Karpas-422 (cell line): ENCODE results near the gene ARHGAP10. TPM values are rescaled to one million over a fixed set of nuclear protein-coding genes. Genes with fewer than 3 reads are reported as not detected.

Source experiments
- DNase-seq: peaks from one replicate; pipeline ENCODE4 v3.0.0-alpha.2; 2015
- H2AFZ ChIP-seq: fragments of 200-600 bp; sonication (generic); 2 replicates; pipeline ENCODE4 v1.6.1; 2014; ENCODE audit warnings: antibody characterized with exemption, low read length, mixed read lengths
- H3K27ac ChIP-seq: fragments of 200-600 bp; sonication (generic); 2 replicates; pipeline ENCODE4 v1.5.1; 2014; ENCODE audit warnings: mild to moderate bottlenecking, low read length, moderate library complexity
- H3K27me3 ChIP-seq: fragments of 200-600 bp; sonication (generic); 2 replicates; pipeline ENCODE4 v1.6.1; 2014; ENCODE audit warnings: low read length, mixed read lengths
- H3K36me3 ChIP-seq: fragments of 200-600 bp; sonication (generic); 2 replicates; pipeline ENCODE4 v1.6.1; 2014; ENCODE audit warnings: low read length, mixed read lengths; ENCODE audit not compliant: insufficient read depth
- H3K4me1 ChIP-seq: fragments of 200-600 bp; sonication (generic); 2 replicates; pipeline ENCODE4 v1.6.1; 2014; ENCODE audit warnings: mild to moderate bottlenecking, low read length, mixed read lengths
- H3K4me2 ChIP-seq: fragments of 200-600 bp; sonication (generic); 2 replicates; pipeline ENCODE4 v1.6.1; 2014; ENCODE audit warnings: low read length, low read depth, mild to moderate bottlenecking; ENCODE audit not compliant: poor library complexity, severe bottlenecking
- H3K4me3 ChIP-seq: fragments of 200-600 bp; sonication (generic); 2 replicates; pipeline ENCODE4 v1.5.1; 2014; ENCODE audit warnings: mild to moderate bottlenecking, antibody characterized with exemption, low read length, mixed read lengths
- H3K79me2 ChIP-seq: fragments of 200-600 bp; sonication (generic); 2 replicates; pipeline ENCODE4 v1.6.1; 2014; ENCODE audit warnings: mild to moderate bottlenecking, low read length, mixed read lengths
- H3K9ac ChIP-seq: fragments of 200-600 bp; sonication (generic); 2 replicates; pipeline ENCODE4 v1.6.0; 2014; ENCODE audit warnings: low read length
- H3K9me2 ChIP-seq: fragments of 200-600 bp; sonication (generic), shearing (Covaris generic); replicated peaks from 2 replicates; pipeline ENCODE4 v1.6.0; 2014; ENCODE audit warnings: mild to moderate bottlenecking, low read length, moderate library complexity; ENCODE audit not compliant: insufficient read depth
- H3K9me3 ChIP-seq: fragments of 300-700, 200-600 bp; sonication (generic); 2 replicates; pipeline ENCODE4 v1.6.1; 2014; ENCODE audit warnings: low read length, mixed read lengths
- H4K20me1 ChIP-seq: fragments of 200-600 bp; sonication (generic); 2 replicates; pipeline ENCODE4 v1.6.1; 2014; ENCODE audit warnings: mild to moderate bottlenecking, antibody characterized with exemption, low read length, low read depth; ENCODE audit not compliant: insufficient read depth
- total RNA-seq: library from RNA; depleted of rRNA; stranded (reverse); fragments of >200 nt; shearing (Covaris generic); gene quantifications from 2 replicates; pipeline ENCODE4 v1.2.3, GENCODE V29; 2014; ENCODE audit warnings: low replicate concordance

The ARHGAP10 gene
- total RNA-seq, 1 experiment from 2014 or later = 0.41 TPM

GRCh38 chr4:147755561-147756295, 23.8 kb downstream of the ARHGAP10 start:
- DNase-seq = no peak
- H4K20me1 ChIP-seq = no peaks in the 10 kb centered on the region
- H3K4me3 ChIP-seq = no peak overlapping the region
- H3K9me3 ChIP-seq = no peaks in the 10 kb centered on the region
- no peaks in the 10 kb centered on the region for H3K79me2 ChIP-seq
- no peak overlapping the region for H2AFZ ChIP-seq
- no peaks in the 10 kb centered on the region for H3K36me3 ChIP-seq
- H3K9me2 ChIP-seq = no peaks in the 10 kb centered on the region
- no peak overlapping the region for H3K27ac ChIP-seq
- H3K4me2 ChIP-seq = no peak overlapping the region
- H3K9ac ChIP-seq = no peak overlapping the region
- no peaks in the 10 kb centered on the region; the same call in 1 of the 2 replicates for H3K27me3 ChIP-seq
- H3K4me1 ChIP-seq = no peaks in the 10 kb centered on the region

GRCh38 chr4:147756417-147756816, 24.5 kb downstream of the ARHGAP10 start:
- no peak for DNase-seq
- Histone ChIP-seq H3K79me2 (no peaks in the 10 kb centered on the region), H3K4me2 (no peak overlapping the region), H3K4me1 (no peaks in the 10 kb centered on the region), H2AFZ (no peak overlapping the region), H4K20me1 (no peaks in the 10 kb centered on the region), H3K4me3 (no peak overlapping the region), H3K27me3 (no peaks in the 10 kb centered on the region; the same call in 1 of the 2 replicates), H3K9me3 (no peaks in the 10 kb centered on the region), H3K36me3 (no peaks in the 10 kb centered on the region), H3K9ac (no peak overlapping the region), H3K27ac (no peak overlapping the region), H3K9me2 (no peaks in the 10 kb centered on the region)

GRCh38 chr4:147760176-147760575, 28.3 kb downstream of the ARHGAP10 start:
- H3K4me1 ChIP-seq = no peaks in the 10 kb centered on the region
- H3K27ac ChIP-seq = no peak overlapping the region
- no peaks in the 10 kb centered on the region; the same call in 1 of the 2 replicates for H3K27me3 ChIP-seq
- H3K4me2 ChIP-seq = no peak overlapping the region
- H3K9ac ChIP-seq = no peak overlapping the region
- H3K9me2 ChIP-seq = no peaks in the 10 kb centered on the region
- H4K20me1 ChIP-seq = no peaks in the 10 kb centered on the region
- no peaks in the 10 kb centered on the region for H3K79me2 ChIP-seq
- no peak overlapping the region for H3K4me3 ChIP-seq
- no peaks in the 10 kb centered on the region for H3K9me3 ChIP-seq
- no peak overlapping the region for H2AFZ ChIP-seq
- H3K36me3 ChIP-seq = no peaks in the 10 kb centered on the region
- DNase-seq = no peak

GRCh38 chr4:147760695-147761094, 28.8 kb downstream of the ARHGAP10 start:
- H3K79me2 ChIP-seq = no peaks in the 10 kb centered on the region
- H3K9ac ChIP-seq = no peak overlapping the region
- no peaks in the 10 kb centered on the region for H3K9me2 ChIP-seq
- no peaks in the 10 kb centered on the region for H3K4me1 ChIP-seq
- no peak for DNase-seq
- no peaks in the 10 kb centered on the region for H3K9me3 ChIP-seq
- no peaks in the 10 kb centered on the region for H3K36me3 ChIP-seq
- no peak overlapping the region for H3K4me2 ChIP-seq
- no peaks in the 10 kb centered on the region for H4K20me1 ChIP-seq
- H3K27me3 ChIP-seq = no peaks in the 10 kb centered on the region; the same call in 1 of the 2 replicates
- H2AFZ ChIP-seq = no peak overlapping the region
- H3K27ac ChIP-seq = no peak overlapping the region
- no peak overlapping the region for H3K4me3 ChIP-seq

GRCh38 chr4:147761218-147761883, 29.5 kb downstream of the ARHGAP10 start:
- H2AFZ ChIP-seq = no peak overlapping the region
- H3K36me3 ChIP-seq = no peaks in the 10 kb centered on the region
- no peaks in the 10 kb centered on the region for H3K4me1 ChIP-seq
- no peak overlapping the region for H3K4me3 ChIP-seq
- no peaks in the 10 kb centered on the region for H3K9me2 ChIP-seq
- H3K79me2 ChIP-seq = no peaks in the 10 kb centered on the region
- DNase-seq = no peak
- H3K27ac ChIP-seq = no peak overlapping the region
- H3K4me2 ChIP-seq = no peak overlapping the region
- H3K9me3 ChIP-seq = no peaks in the 10 kb centered on the region
- no peaks in the 10 kb centered on the region for H4K20me1 ChIP-seq
- no peak overlapping the region for H3K9ac ChIP-seq
- H3K27me3 ChIP-seq = no peaks in the 10 kb centered on the region; the same call in 1 of the 2 replicates

GRCh38 chr4:147764337-147764736, 32.4 kb downstream of the ARHGAP10 start:
- Histone ChIP-seq H3K27ac (no peak overlapping the region), H3K36me3 (no peaks in the 10 kb centered on the region), H3K9ac (no peak overlapping the region), H3K79me2 (no peaks in the 10 kb centered on the region), H4K20me1 (no peaks in the 10 kb centered on the region), H3K9me3 (no peaks in the 10 kb centered on the region), H3K27me3 (no peaks in the 10 kb centered on the region; the same call in 1 of the 2 replicates), H2AFZ (no peak overlapping the region), H3K4me1 (no peaks in the 10 kb centered on the region), H3K4me2 (no peak overlapping the region), H3K9me2 (no peaks in the 10 kb centered on the region), H3K4me3 (no peak overlapping the region)
- no peak for DNase-seq

- no peak overlapping the region for H3K4me3 ChIP-seq
- H4K20me1 ChIP-seq = no peaks in the 10 kb centered on the region
- H3K4me2 ChIP-seq = no peak overlapping the region
- H3K79me2 ChIP-seq = no peaks in the 10 kb centered on the region
- no peak overlapping the region for H3K9ac ChIP-seq
- H3K9me2 ChIP-seq = no peaks in the 10 kb centered on the region
- H2AFZ ChIP-seq = no peak overlapping the region
- H3K27me3 ChIP-seq = no peaks in the 10 kb centered on the region; the same call in 1 of the 2 replicates
- DNase-seq = no peak
- no peak overlapping the region for H3K27ac ChIP-seq
- no peaks in the 10 kb centered on the region for H3K4me1 ChIP-seq
- no peaks in the 10 kb centered on the region for H3K9me3 ChIP-seq
- no peaks in the 10 kb centered on the region for H3K36me3 ChIP-seq
Measured at GRCh38 chr4:147765121-147765529, 33.2 kb downstream of the ARHGAP10 start.

- DNase-seq = no peak
- Histone ChIP-seq H3K27me3 (no peaks in the 10 kb centered on the region), H3K79me2 (no peaks in the 10 kb centered on the region), H3K9me3 (no peaks in the 10 kb centered on the region), H3K4me3 (no peak overlapping the region), H3K9ac (no peak overlapping the region), H4K20me1 (no peaks in the 10 kb centered on the region), H3K36me3 (no peaks in the 10 kb centered on the region), H3K9me2 (no peaks in the 10 kb centered on the region), H2AFZ (no peak overlapping the region), H3K27ac (no peak overlapping the region), H3K4me1 (no peaks in the 10 kb centered on the region), H3K4me2 (no peak overlapping the region)
Measured at GRCh38 chr4:147768113-147768512, 36.2 kb downstream of the ARHGAP10 start.
